ENCODE measurements around the gene WDR74. TPM values are rescaled to one million over a fixed set of nuclear protein-coding genes. Genes with fewer than 3 reads are reported as not detected.

The WDR74 gene
- total RNA-seq, 1 donor from 2014 or later: 42.1 TPM

- no peaks in the 10 kb centered on the region for H3K9me3 Mint-ChIP-seq (ENCODE audit: unreplicated experiment)
- H3K27ac Mint-ChIP-seq (ENCODE audit: unreplicated experiment): no peak overlapping the region
- DNase-seq (ENCODE audit: extremely low spot score, unreplicated experiment): no peak
- no peak overlapping the region for H3K4me3 Mint-ChIP-seq (ENCODE audit: unreplicated experiment)
- H3K27me3 Mint-ChIP-seq (ENCODE audit: unreplicated experiment): no peaks in the 10 kb centered on the region
- peaks cover 40% of the 10 kb centered on the region for H3K4me1 Mint-ChIP-seq (ENCODE audit: unreplicated experiment)
- TF ChIP-seq, protein P1, sequence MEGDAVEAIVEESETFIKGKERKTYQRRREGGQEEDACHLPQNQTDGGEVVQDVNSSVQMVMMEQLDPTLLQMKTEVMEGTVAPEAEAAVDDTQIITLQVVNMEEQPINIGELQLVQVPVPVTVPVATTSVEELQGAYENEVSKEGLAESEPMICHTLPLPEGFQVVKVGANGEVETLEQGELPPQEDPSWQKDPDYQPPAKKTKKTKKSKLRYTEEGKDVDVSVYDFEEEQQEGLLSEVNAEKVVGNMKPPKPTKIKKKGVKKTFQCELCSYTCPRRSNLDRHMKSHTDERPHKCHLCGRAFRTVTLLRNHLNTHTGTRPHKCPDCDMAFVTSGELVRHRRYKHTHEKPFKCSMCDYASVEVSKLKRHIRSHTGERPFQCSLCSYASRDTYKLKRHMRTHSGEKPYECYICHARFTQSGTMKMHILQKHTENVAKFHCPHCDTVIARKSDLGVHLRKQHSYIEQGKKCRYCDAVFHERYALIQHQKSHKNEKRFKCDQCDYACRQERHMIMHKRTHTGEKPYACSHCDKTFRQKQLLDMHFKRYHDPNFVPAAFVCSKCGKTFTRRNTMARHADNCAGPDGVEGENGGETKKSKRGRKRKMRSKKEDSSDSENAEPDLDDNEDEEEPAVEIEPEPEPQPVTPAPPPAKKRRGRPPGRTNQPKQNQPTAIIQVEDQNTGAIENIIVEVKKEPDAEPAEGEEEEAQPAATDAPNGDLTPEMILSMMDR (IDR thresholded peaks at IDR 0.05): no peak
- H3K36me3 Mint-ChIP-seq (ENCODE audit: unreplicated experiment): peaks cover 37% of the 10 kb centered on the region
Observed at GRCh38 chr11:62852523-62853188, 13.3 kb upstream of the WDR74 start.

DNA sequence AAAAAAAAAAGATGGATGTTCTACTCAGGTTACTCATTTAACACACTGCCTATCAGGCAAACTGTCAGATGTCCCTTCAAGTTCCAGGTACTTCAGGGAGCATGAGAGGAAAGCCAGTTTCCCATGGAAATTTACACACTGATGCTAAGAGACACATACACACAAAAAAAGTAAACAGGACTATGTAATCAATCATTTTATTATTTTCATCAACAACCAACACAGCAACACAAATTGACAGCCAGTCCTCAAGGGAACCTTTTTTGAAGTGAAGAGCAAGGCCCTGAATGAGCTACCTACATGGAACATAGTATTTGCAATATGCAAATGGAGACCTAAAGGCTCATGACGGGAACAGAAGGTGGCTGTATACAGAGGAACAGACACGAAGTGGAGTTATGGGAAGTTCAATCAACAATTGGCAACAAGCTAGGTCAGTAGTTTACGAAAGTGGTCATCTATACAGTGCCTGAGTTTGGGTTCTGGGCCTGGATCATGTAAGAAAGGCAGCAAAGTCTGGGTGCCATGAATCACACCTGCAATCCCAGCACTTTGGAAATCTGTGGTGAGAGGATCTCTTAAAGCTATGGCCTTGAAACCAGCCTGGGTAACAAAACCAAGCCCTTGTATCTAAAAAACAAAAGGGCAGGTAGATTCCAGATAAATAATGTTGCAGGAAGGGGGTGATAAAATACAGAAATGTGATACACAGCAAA is 12.6 kb upstream of the WDR74 start:
- Mint-ChIP-seq H3K9me3 (ENCODE audit: unreplicated experiment) (no peaks in the 10 kb centered on the region), H3K27ac (ENCODE audit: unreplicated experiment) (no peak overlapping the region), H3K27me3 (ENCODE audit: unreplicated experiment) (no peaks in the 10 kb centered on the region), H3K4me3 (ENCODE audit: unreplicated experiment) (no peak overlapping the region), H3K4me1 (ENCODE audit: unreplicated experiment) (peaks cover 34% of the 10 kb centered on the region), H3K36me3 (ENCODE audit: unreplicated experiment) (peaks cover 37% of the 10 kb centered on the region)
- DNase-seq (ENCODE audit: extremely low spot score, unreplicated experiment): no peak
- TF ChIP-seq, protein P1 (IDR thresholded peaks at IDR 0.05): no peak

GRCh38 chr11:62850911-62851806 is 11.8 kb upstream of the WDR74 start:
- no peaks in the 10 kb centered on the region for H3K27me3 Mint-ChIP-seq (ENCODE audit: unreplicated experiment)
- H3K27ac Mint-ChIP-seq (ENCODE audit: unreplicated experiment): no peak overlapping the region
- no peaks in the 10 kb centered on the region for H3K9me3 Mint-ChIP-seq (ENCODE audit: unreplicated experiment)
- H3K4me1 Mint-ChIP-seq (ENCODE audit: unreplicated experiment): peaks cover 30% of the 10 kb centered on the region
- DNase-seq (ENCODE audit: extremely low spot score, unreplicated experiment): no peak
- TF ChIP-seq, protein P1 (IDR thresholded peaks at IDR 0.05): no peak
- no peak overlapping the region for H3K4me3 Mint-ChIP-seq (ENCODE audit: unreplicated experiment)
- peaks cover 37% of the 10 kb centered on the region for H3K36me3 Mint-ChIP-seq (ENCODE audit: unreplicated experiment)

GRCh38 chr11:62847767-62848314 is 8.5 kb upstream of the WDR74 start:
- H3K36me3 Mint-ChIP-seq (ENCODE audit: unreplicated experiment): peaks cover 14% of the 10 kb centered on the region
- no peak for DNase-seq (ENCODE audit: extremely low spot score, unreplicated experiment)
- H3K4me1 Mint-ChIP-seq (ENCODE audit: unreplicated experiment): peaks cover 7% of the 10 kb centered on the region
- H3K9me3 Mint-ChIP-seq (ENCODE audit: unreplicated experiment): no peaks in the 10 kb centered on the region
- H3K27me3 Mint-ChIP-seq (ENCODE audit: unreplicated experiment): no peaks in the 10 kb centered on the region
- no peak overlapping the region for H3K4me3 Mint-ChIP-seq (ENCODE audit: unreplicated experiment)
- TF ChIP-seq, protein P1 (IDR thresholded peaks at IDR 0.05): no peak
- H3K27ac Mint-ChIP-seq (ENCODE audit: unreplicated experiment): no peak overlapping the region

Measured in osteocyte (in vitro differentiated cells).